ENCODE results near the gene KANK4.

- TF ChIP-seq CTCF (IDR thresholded peaks at IDR 0.05; ENCODE audit: low read depth, low read length) (no peak), MAX (IDR thresholded peaks at IDR 0.05; ENCODE audit: low read depth, low read length) (no peak), POLR2A (IDR thresholded peaks at IDR 0.05; ENCODE audit: extremely low read depth, insufficient read length) (no peak)
Measured at GRCh38 chr1:62238507-62238906, 80.7 kb downstream of the KANK4 start.
